ENCODE measurements around the gene APBA1. TPM values are rescaled to one million over a fixed set of nuclear protein-coding genes. Genes with fewer than 3 reads are reported as not detected.

Gene APBA1
- total and polyA plus RNA-seq, 2 of the 8 experiments (the other 6 are each of a cell fraction or from before 2014, with no cell fraction given): 0.36 to 0.60 TPM

DNA sequence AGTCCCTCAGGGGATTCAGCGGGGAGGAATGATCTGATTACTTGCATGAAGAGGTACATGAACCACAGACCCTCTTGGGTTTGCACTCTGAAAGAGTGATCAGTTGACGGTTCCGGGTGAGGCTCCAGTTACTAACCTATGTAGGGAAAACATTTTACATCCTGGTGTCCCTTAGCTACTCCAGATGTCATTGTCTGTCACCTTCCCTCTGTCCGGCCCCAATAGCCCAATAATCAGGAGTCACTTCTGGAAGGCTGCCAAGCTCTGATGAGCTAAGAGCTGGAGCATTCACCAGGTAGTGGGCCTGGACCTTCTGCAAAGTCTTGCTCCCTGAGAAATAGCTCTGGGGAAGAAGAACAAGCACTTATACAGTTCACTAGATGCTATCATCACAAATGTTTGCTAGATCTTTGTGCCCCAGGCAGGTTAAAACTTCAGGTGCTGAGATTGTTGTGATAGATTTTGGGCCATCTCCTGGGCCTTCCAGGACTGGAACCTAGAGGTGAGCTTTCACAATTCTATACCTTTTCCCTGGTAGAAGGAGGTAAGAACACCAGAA is 282.7 kb downstream of the APBA1 start (continued):
- TF ChIP-seq, protein P1, sequence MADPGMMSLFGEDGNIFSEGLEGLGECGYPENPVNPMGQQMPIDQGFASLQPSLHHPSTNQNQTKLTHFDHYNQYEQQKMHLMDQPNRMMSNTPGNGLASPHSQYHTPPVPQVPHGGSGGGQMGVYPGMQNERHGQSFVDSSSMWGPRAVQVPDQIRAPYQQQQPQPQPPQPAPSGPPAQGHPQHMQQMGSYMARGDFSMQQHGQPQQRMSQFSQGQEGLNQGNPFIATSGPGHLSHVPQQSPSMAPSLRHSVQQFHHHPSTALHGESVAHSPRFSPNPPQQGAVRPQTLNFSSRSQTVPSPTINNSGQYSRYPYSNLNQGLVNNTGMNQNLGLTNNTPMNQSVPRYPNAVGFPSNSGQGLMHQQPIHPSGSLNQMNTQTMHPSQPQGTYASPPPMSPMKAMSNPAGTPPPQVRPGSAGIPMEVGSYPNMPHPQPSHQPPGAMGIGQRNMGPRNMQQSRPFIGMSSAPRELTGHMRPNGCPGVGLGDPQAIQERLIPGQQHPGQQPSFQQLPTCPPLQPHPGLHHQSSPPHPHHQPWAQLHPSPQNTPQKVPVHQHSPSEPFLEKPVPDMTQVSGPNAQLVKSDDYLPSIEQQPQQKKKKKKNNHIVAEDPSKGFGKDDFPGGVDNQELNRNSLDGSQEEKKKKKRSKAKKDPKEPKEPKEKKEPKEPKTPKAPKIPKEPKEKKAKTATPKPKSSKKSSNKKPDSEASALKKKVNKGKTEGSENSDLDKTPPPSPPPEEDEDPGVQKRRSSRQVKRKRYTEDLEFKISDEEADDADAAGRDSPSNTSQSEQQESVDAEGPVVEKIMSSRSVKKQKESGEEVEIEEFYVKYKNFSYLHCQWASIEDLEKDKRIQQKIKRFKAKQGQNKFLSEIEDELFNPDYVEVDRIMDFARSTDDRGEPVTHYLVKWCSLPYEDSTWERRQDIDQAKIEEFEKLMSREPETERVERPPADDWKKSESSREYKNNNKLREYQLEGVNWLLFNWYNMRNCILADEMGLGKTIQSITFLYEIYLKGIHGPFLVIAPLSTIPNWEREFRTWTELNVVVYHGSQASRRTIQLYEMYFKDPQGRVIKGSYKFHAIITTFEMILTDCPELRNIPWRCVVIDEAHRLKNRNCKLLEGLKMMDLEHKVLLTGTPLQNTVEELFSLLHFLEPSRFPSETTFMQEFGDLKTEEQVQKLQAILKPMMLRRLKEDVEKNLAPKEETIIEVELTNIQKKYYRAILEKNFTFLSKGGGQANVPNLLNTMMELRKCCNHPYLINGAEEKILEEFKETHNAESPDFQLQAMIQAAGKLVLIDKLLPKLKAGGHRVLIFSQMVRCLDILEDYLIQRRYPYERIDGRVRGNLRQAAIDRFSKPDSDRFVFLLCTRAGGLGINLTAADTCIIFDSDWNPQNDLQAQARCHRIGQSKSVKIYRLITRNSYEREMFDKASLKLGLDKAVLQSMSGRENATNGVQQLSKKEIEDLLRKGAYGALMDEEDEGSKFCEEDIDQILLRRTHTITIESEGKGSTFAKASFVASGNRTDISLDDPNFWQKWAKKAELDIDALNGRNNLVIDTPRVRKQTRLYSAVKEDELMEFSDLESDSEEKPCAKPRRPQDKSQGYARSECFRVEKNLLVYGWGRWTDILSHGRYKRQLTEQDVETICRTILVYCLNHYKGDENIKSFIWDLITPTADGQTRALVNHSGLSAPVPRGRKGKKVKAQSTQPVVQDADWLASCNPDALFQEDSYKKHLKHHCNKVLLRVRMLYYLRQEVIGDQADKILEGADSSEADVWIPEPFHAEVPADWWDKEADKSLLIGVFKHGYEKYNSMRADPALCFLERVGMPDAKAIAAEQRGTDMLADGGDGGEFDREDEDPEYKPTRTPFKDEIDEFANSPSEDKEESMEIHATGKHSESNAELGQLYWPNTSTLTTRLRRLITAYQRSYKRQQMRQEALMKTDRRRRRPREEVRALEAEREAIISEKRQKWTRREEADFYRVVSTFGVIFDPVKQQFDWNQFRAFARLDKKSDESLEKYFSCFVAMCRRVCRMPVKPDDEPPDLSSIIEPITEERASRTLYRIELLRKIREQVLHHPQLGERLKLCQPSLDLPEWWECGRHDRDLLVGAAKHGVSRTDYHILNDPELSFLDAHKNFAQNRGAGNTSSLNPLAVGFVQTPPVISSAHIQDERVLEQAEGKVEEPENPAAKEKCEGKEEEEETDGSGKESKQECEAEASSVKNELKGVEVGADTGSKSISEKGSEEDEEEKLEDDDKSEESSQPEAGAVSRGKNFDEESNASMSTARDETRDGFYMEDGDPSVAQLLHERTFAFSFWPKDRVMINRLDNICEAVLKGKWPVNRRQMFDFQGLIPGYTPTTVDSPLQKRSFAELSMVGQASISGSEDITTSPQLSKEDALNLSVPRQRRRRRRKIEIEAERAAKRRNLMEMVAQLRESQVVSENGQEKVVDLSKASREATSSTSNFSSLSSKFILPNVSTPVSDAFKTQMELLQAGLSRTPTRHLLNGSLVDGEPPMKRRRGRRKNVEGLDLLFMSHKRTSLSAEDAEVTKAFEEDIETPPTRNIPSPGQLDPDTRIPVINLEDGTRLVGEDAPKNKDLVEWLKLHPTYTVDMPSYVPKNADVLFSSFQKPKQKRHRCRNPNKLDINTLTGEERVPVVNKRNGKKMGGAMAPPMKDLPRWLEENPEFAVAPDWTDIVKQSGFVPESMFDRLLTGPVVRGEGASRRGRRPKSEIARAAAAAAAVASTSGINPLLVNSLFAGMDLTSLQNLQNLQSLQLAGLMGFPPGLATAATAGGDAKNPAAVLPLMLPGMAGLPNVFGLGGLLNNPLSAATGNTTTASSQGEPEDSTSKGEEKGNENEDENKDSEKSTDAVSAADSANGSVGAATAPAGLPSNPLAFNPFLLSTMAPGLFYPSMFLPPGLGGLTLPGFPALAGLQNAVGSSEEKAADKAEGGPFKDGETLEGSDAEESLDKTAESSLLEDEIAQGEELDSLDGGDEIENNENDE (IDR thresholded peaks at IDR 0.05; ENCODE audit: insufficient replicate concordance, low read length): no peak
- TF ChIP-seq SIRT6 (IDR thresholded peaks at IDR 0.05; ENCODE audit: low read length) (no peak), HDAC2 (IDR thresholded peaks at IDR 0.05; ENCODE audit: borderline replicate concordance in 1 of 2, low read depth in 2 of 2, low read length in 2 of 2) (no peak), RFX5 (IDR thresholded peaks at IDR 0.05; ENCODE audit: borderline replicate concordance, low read depth, low read length) (no peak)

Data from H1 (cell line).